GM12878 (cell line): ENCODE data around the gene NOTCH1. TPM values are rescaled to one million over a fixed set of nuclear protein-coding genes. Genes with fewer than 3 reads are reported as not detected.

Source experiments
- EGR1 ChIP-seq, 2 experiments: IDR thresholded peaks; 1 replicate in 1 of 2; 2 replicates in 1 of 2; pipeline ENCODE4 v1.6.1; 2011 to 2012; ENCODE audit warnings: low read depth in 2 of 2, low read length in 2 of 2, borderline replicate concordance in 1 of 2, mild to moderate bottlenecking in 1 of 2, moderate library complexity in 1 of 2
- ESRRA ChIP-seq: IDR thresholded peaks from 2 replicates; pipeline ENCODE4 v1.6.1; 2012; ENCODE audit warnings: mild to moderate bottlenecking, low read length, improper control_type of control experiment
- PAX5 ChIP-seq: IDR thresholded peaks from 2 replicates; pipeline ENCODE4 v1.6.1; 2011; ENCODE audit warnings: low read depth, low read length, borderline replicate concordance
- POLR2A ChIP-seq: IDR thresholded peaks from 2 replicates; pipeline ENCODE4 v1.6.1; 2011; ENCODE audit warnings: low read depth, mild to moderate bottlenecking, low read length
- RCOR1 ChIP-seq: conservative IDR thresholded peaks from 2 replicates; pipeline ENCODE4 v1.6.1; 2012; ENCODE audit warnings: low read depth, low read length, improper control_type of control experiment
- REST ChIP-seq: IDR thresholded peaks from 2 replicates; pipeline ENCODE4 v1.6.1; 2012; ENCODE audit warnings: mild to moderate bottlenecking, low read depth, low read length
- RUNX3 ChIP-seq: IDR thresholded peaks from 2 replicates; pipeline ENCODE4 v1.6.1; 2012; ENCODE audit warnings: low read length, inconsistent platforms
- SKIL ChIP-seq: fragments of 450-650 bp; IDR thresholded peaks from 2 replicates; pipeline ENCODE4 v1.6.1; 2017; ENCODE audit warnings: mild to moderate bottlenecking, low read depth, inconsistent platforms; ENCODE audit not compliant: poor library complexity, severe bottlenecking
- SMC3 ChIP-seq: IDR thresholded peaks from 2 replicates; pipeline ENCODE4 v1.6.1; 2011; ENCODE audit warnings: low read length, improper control_type of control experiment, borderline replicate concordance
- TAF1 ChIP-seq: IDR thresholded peaks from 2 replicates; pipeline ENCODE4 v1.6.1; 2011; ENCODE audit warnings: mild to moderate bottlenecking, low read depth, low read length, borderline replicate concordance
- polyA plus RNA-seq, 11 experiments: library from polyadenylated mRNA; depleted of rRNA in 4 of 11; unstranded in 6 of 11; stranded (reverse) in 5 of 11; fragments of >200 nt; fragmentation: Nextera tagmentation in 4 of 11; fragmentation: Illumina TruSeq in 1 of 11; extraction: Ambion mirVana in 4 of 11; extraction: Trizol in 1 of 11; gene quantifications; 1 replicate in 1 of 11; 2 replicates in 10 of 11; pipeline versions ENCODE4 v1.2.1 to v1.2.3, GENCODE V29; 2011 to 2016; ENCODE audit warnings: inconsistent platforms in 2 of 11, missing spikeins in 2 of 11, low read depth in 1 of 11
- total RNA-seq, 4 experiments: library from RNA; depleted of rRNA in 3 of 4; stranded (reverse); fragments of >200 nt in 3 of 4; fragmentation: Illumina TruSeq in 1 of 4; extraction: Trizol in 1 of 4; gene quantifications; 2 replicates each; pipeline versions ENCODE4 v1.2.1 to v1.2.3, GENCODE V29; 2013 to 2021

Gene NOTCH1
- total and polyA plus RNA-seq, 10 of the 15 experiments (the other 5 are each of a cell fraction or from before 2014, with no cell fraction given), result 0.02 to 40.0 (median 3.7) TPM

GRCh38 chr9:136515276-136515675, 30.6 kb downstream of the NOTCH1 start (continued):
- TF ChIP-seq SKIL, result no peak
- TF ChIP-seq RCOR1, result no peak
- TF ChIP-seq REST, result no peak
- no peak for TF ChIP-seq ESRRA
- no peak for TF ChIP-seq EGR1 (IDR thresholded peaks at IDR 0.05; ENCODE audit: borderline replicate concordance in 1 of 2, low read depth in 2 of 2, low read length in 2 of 2)
- no peak for TF ChIP-seq RUNX3
- TF ChIP-seq PAX5, result no peak
- no peak for TF ChIP-seq POLR2A
- TF ChIP-seq TAF1, result no peak
- no peak for TF ChIP-seq SMC3
